WTC11 (cell line): ENCODE results near the gene KIF4B. TPM values are rescaled to one million over a fixed set of nuclear protein-coding genes. Genes with fewer than 3 reads are reported as not detected.

Experiments
- ATAC-seq: fragments of 200-7000 bp; cut with Tn5 transposase; 2 replicates; pipeline ENCODE4 v1.10.0; 2021; ENCODE audit warnings: mild to moderate bottlenecking, moderate library complexity
- CTCF ChIA-PET: fragments of 300-600 bp; sonication (Branson Sonifier 250); formaldehyde crosslinking; loops from one replicate; lab custom pipeline; 2021; ENCODE audit warnings: antibody characterized with exemption; lab: Charles Lee
- POLR2A ChIA-PET: fragments of 350-600 bp; sonication (Branson Sonifier 250); formaldehyde crosslinking; loops from one replicate; lab custom pipeline; 2021; ENCODE audit warnings: antibody characterized with exemption; lab: Charles Lee
- DNase-seq: peaks from one replicate; pipeline ENCODE4 v3.0.0; 2021; ENCODE audit warnings: low spot score
- H3K27ac Mint-ChIP-seq: 2 replicates; pipeline ENCODE4 v1.8.0; 2021; ENCODE audit warnings: mixed read lengths
- H3K27me3 Mint-ChIP-seq: 2 replicates; pipeline ENCODE4 v1.8.0; 2021; ENCODE audit warnings: low read depth, mild to moderate bottlenecking, moderate library complexity, mixed read lengths
- H3K36me3 Mint-ChIP-seq: 2 replicates; pipeline ENCODE4 v1.8.0; 2021; ENCODE audit warnings: mixed read lengths
- H3K4me1 Mint-ChIP-seq: 2 replicates; pipeline ENCODE4 v1.8.0; 2022; ENCODE audit warnings: mixed read lengths
- H3K4me3 Mint-ChIP-seq: 2 replicates; pipeline ENCODE4 v1.8.0; 2021; ENCODE audit warnings: mild to moderate bottlenecking, moderate library complexity, mixed read lengths
- H3K9me3 Mint-ChIP-seq: 2 replicates; pipeline ENCODE4 v1.8.0; 2021; ENCODE audit warnings: mixed read lengths
- CBFB ChIP-seq: sonication (generic); formaldehyde crosslinking; IDR thresholded peaks from 2 replicates; pipeline ENCODE4 v1.8.1; 2022; ENCODE audit warnings: mild to moderate bottlenecking, low read depth, missing genetic modification reagents
- EMX1 ChIP-seq: fragments of 250-450 bp; sonication (Bioruptor Pico); IDR thresholded peaks from 2 replicates; pipeline ENCODE4 v1.8.0; 2021; ENCODE audit warnings: mild to moderate bottlenecking
- ESRRA ChIP-seq: sonication (generic); formaldehyde crosslinking; IDR thresholded peaks from 2 replicates; pipeline ENCODE4 v1.8.1; 2022; ENCODE audit warnings: mild to moderate bottlenecking, missing genetic modification reagents, borderline replicate concordance
- FOXK1 ChIP-seq: sonication (generic); formaldehyde crosslinking; IDR thresholded peaks from 2 replicates; pipeline ENCODE4 v1.8.0; 2022; ENCODE audit warnings: mild to moderate bottlenecking, moderate library complexity, missing genetic modification reagents
- HMGA2 ChIP-seq: fragments of 250-450 bp; sonication (Bioruptor Pico); IDR thresholded peaks from 2 replicates; pipeline ENCODE4 v1.4.0; 2021; ENCODE audit warnings: mild to moderate bottlenecking, moderate library complexity
- JAZF1 ChIP-seq: fragments of 250-450 bp; sonication (Bioruptor Pico); IDR thresholded peaks from 2 replicates; pipeline ENCODE4 v1.9.0; 2021; ENCODE audit warnings: moderate library complexity, mild to moderate bottlenecking, inconsistent platforms
- MYBL2 ChIP-seq: sonication (generic); formaldehyde crosslinking; IDR thresholded peaks from 2 replicates; pipeline ENCODE4 v1.8.1; 2023; ENCODE audit warnings: mild to moderate bottlenecking, moderate library complexity, missing genetic modification reagents
- NFATC4 ChIP-seq: fragments of 250-450 bp; sonication (Bioruptor Pico); IDR thresholded peaks from 2 replicates; pipeline ENCODE4 v1.9.0; 2021; ENCODE audit warnings: mild to moderate bottlenecking
- NFYB ChIP-seq: sonication (generic); formaldehyde crosslinking; conservative IDR thresholded peaks from 2 replicates; pipeline ENCODE4 v1.8.0; 2022; ENCODE audit warnings: low read depth, missing genetic modification reagents
- NR2C2 ChIP-seq: sonication (generic); formaldehyde crosslinking; IDR thresholded peaks from 2 replicates; pipeline ENCODE4 v1.8.0; 2022; ENCODE audit warnings: mild to moderate bottlenecking, missing genetic modification reagents
- OVOL2 ChIP-seq: fragments of 250-450 bp; sonication (Bioruptor Pico); IDR thresholded peaks from 2 replicates; pipeline ENCODE4 v1.9.0; 2021; ENCODE audit warnings: mild to moderate bottlenecking, borderline replicate concordance
- SMAD4 ChIP-seq: sonication (generic); formaldehyde crosslinking; IDR thresholded peaks from 2 replicates; pipeline ENCODE4 v1.8.0; 2022; ENCODE audit warnings: mild to moderate bottlenecking, missing genetic modification reagents
- SP1 ChIP-seq: sonication (generic); formaldehyde crosslinking; conservative IDR thresholded peaks from 2 replicates; pipeline ENCODE4 v1.8.1; 2022; ENCODE audit warnings: missing genetic modification reagents
- TP53 ChIP-seq: sonication (generic); formaldehyde crosslinking; IDR thresholded peaks from 2 replicates; pipeline ENCODE4 v1.8.1; 2023; ENCODE audit warnings: mild to moderate bottlenecking, missing genetic modification reagents
- ZNF121 ChIP-seq: sonication (generic); formaldehyde crosslinking; IDR thresholded peaks from 2 replicates; pipeline ENCODE4 v1.8.0; 2023; ENCODE audit warnings: missing genetic modification reagents
- ZNF138 ChIP-seq: sonication (generic); formaldehyde crosslinking; conservative IDR thresholded peaks from 2 replicates; pipeline ENCODE4 v1.8.1; 2022; ENCODE audit warnings: mild to moderate bottlenecking, moderate library complexity, missing genetic modification reagents
- ZNF317 ChIP-seq: sonication (generic); formaldehyde crosslinking; IDR thresholded peaks from 2 replicates; pipeline ENCODE4 v1.8.1; 2023; ENCODE audit warnings: low read depth, mild to moderate bottlenecking, moderate library complexity, missing genetic modification reagents, borderline replicate concordance
- total RNA-seq: library from RNA; stranded (reverse); gene quantifications from 3 replicates; pipeline ENCODE4 v1.2.3, GENCODE V29; 2021
- TF ChIP-seq, protein P1 (sequence below): sonication (generic); formaldehyde crosslinking; IDR thresholded peaks from 2 replicates; pipeline ENCODE4 v1.8.0; 2023; ENCODE audit warnings: missing genetic modification reagents, mild to moderate bottlenecking, borderline replicate concordance
- TF ChIP-seq, protein P2 (sequence below): sonication (generic); formaldehyde crosslinking; IDR thresholded peaks from 2 replicates; pipeline ENCODE4 v1.8.0; 2022; ENCODE audit warnings: mild to moderate bottlenecking, missing genetic modification reagents
- TF ChIP-seq, protein P3 (sequence below): sonication (generic); formaldehyde crosslinking; IDR thresholded peaks from 2 replicates; pipeline ENCODE4 v1.8.0; 2022; ENCODE audit warnings: mild to moderate bottlenecking, missing genetic modification reagents
- TF ChIP-seq, protein P4 (sequence below): sonication (generic); formaldehyde crosslinking; IDR thresholded peaks from 2 replicates; pipeline ENCODE4 v1.8.1; 2023; ENCODE audit warnings: mild to moderate bottlenecking, missing genetic modification reagents, moderate library complexity
- TF ChIP-seq, protein P5 (sequence below): sonication (generic); formaldehyde crosslinking; IDR thresholded peaks from 2 replicates; pipeline ENCODE4 v1.8.1; 2022; ENCODE audit warnings: mild to moderate bottlenecking, moderate library complexity, missing genetic modification reagents
- TF ChIP-seq, protein P6 (sequence below): fragments of 250-450 bp; sonication (Bioruptor Pico); IDR thresholded peaks from 2 replicates; pipeline ENCODE4 v1.9.0; 2021; ENCODE audit warnings: mild to moderate bottlenecking
- TF ChIP-seq, protein P7 (sequence below): fragments of 250-450 bp; sonication (Bioruptor Pico); IDR thresholded peaks from 2 replicates; pipeline ENCODE4 v1.9.0; 2021; ENCODE audit warnings: moderate library complexity, mild to moderate bottlenecking, inconsistent platforms, borderline replicate concordance

KIF4B gene
- total RNA-seq, 1 experiment from 2014 or later: 0.09 TPM

DNA sequence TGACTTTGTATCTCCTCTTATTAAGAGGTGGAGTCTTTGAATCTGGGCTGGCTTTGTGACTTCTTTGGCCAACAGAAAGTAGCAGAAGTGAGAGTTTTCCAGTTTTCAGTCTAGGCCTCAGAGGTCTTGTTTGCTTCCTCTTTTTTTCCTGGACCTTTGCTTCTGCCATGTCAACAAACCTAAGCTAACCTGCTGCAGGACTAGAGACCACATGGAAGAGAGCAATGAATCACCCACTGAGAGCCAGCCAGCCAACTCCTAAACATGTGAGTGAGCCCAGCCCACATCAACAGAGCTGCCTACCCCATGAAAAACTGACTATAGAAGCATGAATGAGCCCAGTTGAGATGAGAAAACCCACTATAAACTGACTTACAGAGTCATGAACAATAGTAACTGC lies 42.8 kb upstream of the KIF4B start:
- H3K27me3 Mint-ChIP-seq: no peaks in the 10 kb centered on the region
- CTCF ChIA-PET: interaction anchor here (0.7 to 3.6 kb wide), 2 partner anchors 33 to 57 kb away, joined by 3 to 63 read pairs; no protein-coding TSS in a partner anchor

DNA sequence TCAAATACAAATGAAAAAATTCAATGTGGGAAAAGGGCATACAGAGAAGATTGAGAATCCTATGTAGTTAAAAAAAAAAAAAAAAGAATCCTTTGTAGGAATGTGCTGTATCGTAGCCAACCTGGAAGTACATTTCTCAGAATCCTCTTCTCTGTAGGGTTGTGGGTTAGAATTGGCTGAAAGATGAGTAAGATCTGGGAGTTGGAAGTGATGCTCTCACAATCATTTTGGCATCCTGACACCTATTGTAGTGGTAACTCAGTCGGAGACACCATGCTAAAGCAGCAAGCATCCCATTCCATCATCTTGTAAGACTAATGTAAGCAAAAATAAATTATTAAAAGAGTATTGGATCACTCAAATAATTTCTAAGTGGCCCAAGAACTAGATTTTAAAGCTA lies 42.1 kb upstream of the KIF4B start:
- TF ChIP-seq SMAD4 (CRISPR knock-in tag) (no peak), MYBL2 (no peak), ZNF317 (no peak), EMX1 (CRISPR knock-in tag) (no peak), ZNF138 (CRISPR knock-in tag) (no peak), CBFB (CRISPR knock-in tag) (no peak), HMGA2 (CRISPR knock-in tag) (no peak), ESRRA (CRISPR knock-in tag) (no peak), TP53 (CRISPR knock-in tag) (no peak), NFATC4 (CRISPR knock-in tag) (no peak), JAZF1 (no peak)
- TF ChIP-seq, protein P1, sequence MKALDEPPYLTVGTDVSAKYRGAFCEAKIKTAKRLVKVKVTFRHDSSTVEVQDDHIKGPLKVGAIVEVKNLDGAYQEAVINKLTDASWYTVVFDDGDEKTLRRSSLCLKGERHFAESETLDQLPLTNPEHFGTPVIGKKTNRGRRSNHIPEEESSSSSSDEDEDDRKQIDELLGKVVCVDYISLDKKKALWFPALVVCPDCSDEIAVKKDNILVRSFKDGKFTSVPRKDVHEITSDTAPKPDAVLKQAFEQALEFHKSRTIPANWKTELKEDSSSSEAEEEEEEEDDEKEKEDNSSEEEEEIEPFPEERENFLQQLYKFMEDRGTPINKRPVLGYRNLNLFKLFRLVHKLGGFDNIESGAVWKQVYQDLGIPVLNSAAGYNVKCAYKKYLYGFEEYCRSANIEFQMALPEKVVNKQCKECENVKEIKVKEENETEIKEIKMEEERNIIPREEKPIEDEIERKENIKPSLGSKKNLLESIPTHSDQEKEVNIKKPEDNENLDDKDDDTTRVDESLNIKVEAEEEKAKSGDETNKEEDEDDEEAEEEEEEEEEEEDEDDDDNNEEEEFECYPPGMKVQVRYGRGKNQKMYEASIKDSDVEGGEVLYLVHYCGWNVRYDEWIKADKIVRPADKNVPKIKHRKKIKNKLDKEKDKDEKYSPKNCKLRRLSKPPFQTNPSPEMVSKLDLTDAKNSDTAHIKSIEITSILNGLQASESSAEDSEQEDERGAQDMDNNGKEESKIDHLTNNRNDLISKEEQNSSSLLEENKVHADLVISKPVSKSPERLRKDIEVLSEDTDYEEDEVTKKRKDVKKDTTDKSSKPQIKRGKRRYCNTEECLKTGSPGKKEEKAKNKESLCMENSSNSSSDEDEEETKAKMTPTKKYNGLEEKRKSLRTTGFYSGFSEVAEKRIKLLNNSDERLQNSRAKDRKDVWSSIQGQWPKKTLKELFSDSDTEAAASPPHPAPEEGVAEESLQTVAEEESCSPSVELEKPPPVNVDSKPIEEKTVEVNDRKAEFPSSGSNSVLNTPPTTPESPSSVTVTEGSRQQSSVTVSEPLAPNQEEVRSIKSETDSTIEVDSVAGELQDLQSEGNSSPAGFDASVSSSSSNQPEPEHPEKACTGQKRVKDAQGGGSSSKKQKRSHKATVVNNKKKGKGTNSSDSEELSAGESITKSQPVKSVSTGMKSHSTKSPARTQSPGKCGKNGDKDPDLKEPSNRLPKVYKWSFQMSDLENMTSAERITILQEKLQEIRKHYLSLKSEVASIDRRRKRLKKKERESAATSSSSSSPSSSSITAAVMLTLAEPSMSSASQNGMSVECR: no peak
- CTCF ChIA-PET: interaction anchor here (1.4 to 3.6 kb wide), 4 partner anchors 12 to 56 kb away, joined by 3 to 63 read pairs (median 27); no protein-coding TSS in a partner anchor
- Mint-ChIP-seq H3K27me3 (no peaks in the 10 kb centered on the region), H3K4me1 (no peaks in the 10 kb centered on the region), H3K27ac (no peak overlapping the region), H3K9me3 (peaks cover 11% of the 10 kb centered on the region), H3K36me3 (peaks cover 11% of the 10 kb centered on the region), H3K4me3 (no peak overlapping the region)
- no peak for DNase-seq
- POLR2A ChIA-PET: interaction anchor here (0.7 kb wide), 1 partner anchor 683 kb away, joined by 3 read pairs; no protein-coding TSS in a partner anchor
- no peak for ATAC-seq

More for the DNA sequence above, 42.8 kb upstream of the KIF4B start:
- Mint-ChIP-seq H3K27ac (no peak overlapping the region), H3K9me3 (peaks cover 3% of the 10 kb centered on the region), H3K4me3 (no peak overlapping the region), H3K36me3 (peaks cover 5% of the 10 kb centered on the region), H3K4me1 (no peaks in the 10 kb centered on the region)
- POLR2A ChIA-PET: interaction anchor here (0.7 kb wide), 1 partner anchor 682 kb away, joined by 3 read pairs; no protein-coding TSS in a partner anchor
- ATAC-seq (no peak), DNase-seq (no peak)
- TF ChIP-seq NR2C2 (CRISPR knock-in tag) (no peak), NFYB (no peak), OVOL2 (CRISPR knock-in tag) (no peak), ZNF121 (CRISPR knock-in tag) (no peak), FOXK1 (CRISPR knock-in tag) (no peak), SP1 (CRISPR knock-in tag) (no peak), CBFB (CRISPR knock-in tag) (no peak)
- TF ChIP-seq, protein P2, sequence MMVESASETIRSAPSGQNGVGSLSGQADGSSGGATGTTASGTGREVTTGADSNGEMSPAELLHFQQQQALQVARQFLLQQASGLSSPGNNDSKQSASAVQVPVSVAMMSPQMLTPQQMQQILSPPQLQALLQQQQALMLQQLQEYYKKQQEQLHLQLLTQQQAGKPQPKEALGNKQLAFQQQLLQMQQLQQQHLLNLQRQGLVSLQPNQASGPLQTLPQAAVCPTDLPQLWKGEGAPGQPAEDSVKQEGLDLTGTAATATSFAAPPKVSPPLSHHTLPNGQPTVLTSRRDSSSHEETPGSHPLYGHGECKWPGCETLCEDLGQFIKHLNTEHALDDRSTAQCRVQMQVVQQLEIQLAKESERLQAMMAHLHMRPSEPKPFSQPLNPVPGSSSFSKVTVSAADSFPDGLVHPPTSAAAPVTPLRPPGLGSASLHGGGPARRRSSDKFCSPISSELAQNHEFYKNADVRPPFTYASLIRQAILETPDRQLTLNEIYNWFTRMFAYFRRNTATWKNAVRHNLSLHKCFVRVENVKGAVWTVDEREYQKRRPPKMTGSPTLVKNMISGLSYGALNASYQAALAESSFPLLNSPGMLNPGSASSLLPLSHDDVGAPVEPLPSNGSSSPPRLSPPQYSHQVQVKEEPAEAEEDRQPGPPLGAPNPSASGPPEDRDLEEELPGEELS (CRISPR knock-in tag): no peak
- TF ChIP-seq, protein P3, sequence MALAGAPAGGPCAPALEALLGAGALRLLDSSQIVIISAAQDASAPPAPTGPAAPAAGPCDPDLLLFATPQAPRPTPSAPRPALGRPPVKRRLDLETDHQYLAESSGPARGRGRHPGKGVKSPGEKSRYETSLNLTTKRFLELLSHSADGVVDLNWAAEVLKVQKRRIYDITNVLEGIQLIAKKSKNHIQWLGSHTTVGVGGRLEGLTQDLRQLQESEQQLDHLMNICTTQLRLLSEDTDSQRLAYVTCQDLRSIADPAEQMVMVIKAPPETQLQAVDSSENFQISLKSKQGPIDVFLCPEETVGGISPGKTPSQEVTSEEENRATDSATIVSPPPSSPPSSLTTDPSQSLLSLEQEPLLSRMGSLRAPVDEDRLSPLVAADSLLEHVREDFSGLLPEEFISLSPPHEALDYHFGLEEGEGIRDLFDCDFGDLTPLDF (CRISPR knock-in tag): no peak
- TF ChIP-seq, protein P4, sequence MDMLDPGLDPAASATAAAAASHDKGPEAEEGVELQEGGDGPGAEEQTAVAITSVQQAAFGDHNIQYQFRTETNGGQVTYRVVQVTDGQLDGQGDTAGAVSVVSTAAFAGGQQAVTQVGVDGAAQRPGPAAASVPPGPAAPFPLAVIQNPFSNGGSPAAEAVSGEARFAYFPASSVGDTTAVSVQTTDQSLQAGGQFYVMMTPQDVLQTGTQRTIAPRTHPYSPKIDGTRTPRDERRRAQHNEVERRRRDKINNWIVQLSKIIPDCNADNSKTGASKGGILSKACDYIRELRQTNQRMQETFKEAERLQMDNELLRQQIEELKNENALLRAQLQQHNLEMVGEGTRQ (CRISPR knock-in tag): no peak
- TF ChIP-seq, protein P5, sequence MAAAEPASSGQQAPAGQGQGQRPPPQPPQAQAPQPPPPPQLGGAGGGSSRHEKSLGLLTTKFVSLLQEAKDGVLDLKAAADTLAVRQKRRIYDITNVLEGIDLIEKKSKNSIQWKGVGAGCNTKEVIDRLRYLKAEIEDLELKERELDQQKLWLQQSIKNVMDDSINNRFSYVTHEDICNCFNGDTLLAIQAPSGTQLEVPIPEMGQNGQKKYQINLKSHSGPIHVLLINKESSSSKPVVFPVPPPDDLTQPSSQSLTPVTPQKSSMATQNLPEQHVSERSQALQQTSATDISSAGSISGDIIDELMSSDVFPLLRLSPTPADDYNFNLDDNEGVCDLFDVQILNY (CRISPR knock-in tag): no peak
- TF ChIP-seq, protein P6, sequence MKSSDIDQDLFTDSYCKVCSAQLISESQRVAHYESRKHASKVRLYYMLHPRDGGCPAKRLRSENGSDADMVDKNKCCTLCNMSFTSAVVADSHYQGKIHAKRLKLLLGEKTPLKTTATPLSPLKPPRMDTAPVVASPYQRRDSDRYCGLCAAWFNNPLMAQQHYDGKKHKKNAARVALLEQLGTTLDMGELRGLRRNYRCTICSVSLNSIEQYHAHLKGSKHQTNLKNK (CRISPR knock-in tag): no peak
- TF ChIP-seq, protein P7, sequence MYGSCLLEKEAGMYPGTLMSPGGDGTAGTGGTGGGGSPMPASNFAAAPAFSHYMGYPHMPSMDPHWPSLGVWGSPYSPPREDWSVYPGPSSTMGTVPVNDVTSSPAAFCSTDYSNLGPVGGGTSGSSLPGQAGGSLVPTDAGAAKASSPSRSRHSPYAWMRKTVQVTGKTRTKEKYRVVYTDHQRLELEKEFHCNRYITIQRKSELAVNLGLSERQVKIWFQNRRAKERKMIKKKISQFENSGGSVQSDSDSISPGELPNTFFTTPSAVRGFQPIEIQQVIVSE: no peak
